Activated gamma-delta T cell (primary cell): ENCODE results near the gene RECK.
"Not testable (repeated sequence)": the region's sequence is repeated elsewhere in the genome, so short reads cannot be mapped to it uniquely, and the experiment has no call there.

Source experiments
- DNase-seq: peaks from one replicate; lab custom pipeline; 2025; lab: John Stamatoyannopoulos, UW
- total RNA-seq, 2 donors: gene quantifications; one replicate each; lab custom pipeline; 2026; lab: John Stamatoyannopoulos, UW

RECK gene, protein sequence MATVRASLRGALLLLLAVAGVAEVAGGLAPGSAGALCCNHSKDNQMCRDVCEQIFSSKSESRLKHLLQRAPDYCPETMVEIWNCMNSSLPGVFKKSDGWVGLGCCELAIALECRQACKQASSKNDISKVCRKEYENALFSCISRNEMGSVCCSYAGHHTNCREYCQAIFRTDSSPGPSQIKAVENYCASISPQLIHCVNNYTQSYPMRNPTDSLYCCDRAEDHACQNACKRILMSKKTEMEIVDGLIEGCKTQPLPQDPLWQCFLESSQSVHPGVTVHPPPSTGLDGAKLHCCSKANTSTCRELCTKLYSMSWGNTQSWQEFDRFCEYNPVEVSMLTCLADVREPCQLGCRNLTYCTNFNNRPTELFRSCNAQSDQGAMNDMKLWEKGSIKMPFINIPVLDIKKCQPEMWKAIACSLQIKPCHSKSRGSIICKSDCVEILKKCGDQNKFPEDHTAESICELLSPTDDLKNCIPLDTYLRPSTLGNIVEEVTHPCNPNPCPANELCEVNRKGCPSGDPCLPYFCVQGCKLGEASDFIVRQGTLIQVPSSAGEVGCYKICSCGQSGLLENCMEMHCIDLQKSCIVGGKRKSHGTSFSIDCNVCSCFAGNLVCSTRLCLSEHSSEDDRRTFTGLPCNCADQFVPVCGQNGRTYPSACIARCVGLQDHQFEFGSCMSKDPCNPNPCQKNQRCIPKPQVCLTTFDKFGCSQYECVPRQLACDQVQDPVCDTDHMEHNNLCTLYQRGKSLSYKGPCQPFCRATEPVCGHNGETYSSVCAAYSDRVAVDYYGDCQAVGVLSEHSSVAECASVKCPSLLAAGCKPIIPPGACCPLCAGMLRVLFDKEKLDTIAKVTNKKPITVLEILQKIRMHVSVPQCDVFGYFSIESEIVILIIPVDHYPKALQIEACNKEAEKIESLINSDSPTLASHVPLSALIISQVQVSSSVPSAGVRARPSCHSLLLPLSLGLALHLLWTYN
- total RNA-seq, result 22.2 to 24.4 reads per million in 2 donors

DNA sequence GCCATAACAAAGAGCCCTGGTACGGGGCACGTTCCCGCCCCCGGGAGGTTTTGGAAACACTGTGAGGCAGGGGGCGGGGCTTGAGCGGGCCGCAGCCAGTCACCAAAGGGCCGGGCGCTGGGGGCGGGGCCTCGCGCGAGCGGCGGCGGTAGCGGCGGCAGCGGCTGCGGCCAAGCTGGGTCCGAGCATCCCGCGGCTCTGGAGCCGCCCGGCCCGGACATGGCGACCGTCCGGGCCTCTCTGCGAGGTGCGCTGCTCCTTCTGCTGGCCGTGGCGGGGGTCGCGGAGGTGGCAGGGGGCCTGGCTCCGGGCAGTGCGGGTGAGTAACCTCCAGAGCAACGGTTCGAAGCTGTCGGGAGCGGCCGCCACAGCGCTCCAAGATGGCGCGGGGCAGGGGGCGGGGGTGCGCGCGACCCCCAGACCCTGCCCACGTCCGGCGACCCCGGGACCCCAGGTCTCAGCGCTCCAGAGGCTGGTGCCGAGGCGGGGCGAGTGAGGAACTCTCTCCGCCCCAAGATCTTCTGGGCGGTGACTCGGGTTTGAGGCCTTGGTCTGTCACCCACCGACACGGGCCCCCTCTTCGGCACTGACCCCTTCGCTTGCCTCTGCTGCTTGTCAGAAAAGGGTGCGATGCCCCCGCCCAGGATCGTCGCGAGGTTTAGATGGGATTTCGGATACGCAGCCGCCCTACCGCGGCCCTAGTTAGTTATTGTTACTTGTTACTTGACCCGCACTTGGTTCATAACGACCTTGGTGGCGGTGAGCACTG, at the start of gene RECK:
Gene RECK, plus strand, starts transcription at position 134 of the 769 bp plus-strand sequence. Its CDS starts 86 bp downstream, at position 220.
- peak; percentile 70 for DNase-seq

DNA sequence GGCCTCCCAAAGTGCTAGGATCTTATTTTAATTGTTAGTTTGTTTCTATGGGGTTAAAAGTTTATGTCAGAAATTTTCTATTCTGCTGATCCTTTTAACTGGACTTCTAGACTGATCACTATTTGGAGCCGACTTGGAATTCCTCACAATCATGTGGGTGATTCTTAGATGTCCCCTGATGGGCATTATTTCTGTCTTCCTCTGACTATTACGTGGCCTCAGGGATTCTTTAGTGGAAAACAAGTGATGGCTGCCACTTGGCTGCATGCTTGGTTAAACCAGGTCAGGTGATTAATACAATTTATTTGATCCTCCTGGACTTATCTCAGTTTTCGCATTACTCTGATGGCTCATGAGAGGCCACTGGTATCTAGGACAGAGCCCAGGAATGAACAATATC, 46.6 kb upstream of the RECK start:
- DNase-seq, result no peak

DNA sequence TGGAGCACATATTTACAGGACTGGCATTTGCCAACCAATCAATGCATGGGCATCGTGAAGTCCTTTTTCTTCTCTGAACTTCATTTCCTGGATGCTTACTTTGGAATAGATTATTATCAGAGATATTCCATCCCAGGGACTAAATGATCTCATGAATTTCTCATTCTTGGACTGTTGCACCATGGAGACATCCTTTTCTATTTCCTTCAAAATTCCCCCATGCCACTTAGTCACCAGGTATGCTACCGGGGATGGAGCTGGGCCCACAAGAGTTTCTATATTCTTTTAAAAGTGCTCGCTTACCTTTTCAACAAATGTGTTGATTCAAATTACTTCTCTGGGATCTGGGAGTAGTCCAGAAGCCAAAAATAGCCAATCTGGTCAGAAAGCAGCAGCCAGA, 43.6 kb upstream of the RECK start:
- not testable (repeated sequence) for DNase-seq

DNA sequence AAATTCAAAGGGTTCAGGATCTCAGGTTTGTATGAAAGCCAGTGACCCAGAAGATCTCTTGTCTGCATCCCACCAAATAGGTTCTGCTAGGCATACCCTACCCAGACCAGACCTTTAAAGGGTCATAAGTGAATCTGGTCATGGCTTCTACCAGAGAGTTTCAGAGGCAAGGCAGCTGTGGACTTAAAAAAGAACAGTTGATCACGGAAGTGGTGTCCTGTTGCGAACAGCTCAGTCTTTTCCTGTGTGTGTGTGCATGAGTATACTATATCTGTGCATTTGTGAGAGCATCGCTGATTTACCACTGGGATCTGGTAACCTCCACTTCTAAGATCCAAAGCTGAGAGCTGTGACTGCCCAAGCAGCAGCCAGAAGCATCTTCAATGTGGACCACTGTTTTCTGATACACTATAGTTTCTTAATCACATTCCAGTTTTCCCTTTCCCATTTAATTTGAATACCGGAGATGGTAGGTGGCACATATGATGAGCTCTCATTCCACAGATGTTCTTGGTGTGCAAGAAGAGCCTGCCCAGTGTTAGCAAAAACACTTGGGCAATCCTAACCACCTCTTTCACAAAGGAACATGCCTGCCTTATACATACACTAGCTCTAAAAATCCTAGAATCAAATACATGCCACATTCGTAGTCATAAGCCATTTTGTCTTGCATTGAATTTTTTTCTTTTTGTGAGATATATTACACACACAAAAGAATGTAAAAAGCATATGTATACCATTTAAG, 42.6 kb upstream of the RECK start:
- DNase-seq, result no peak

DNA sequence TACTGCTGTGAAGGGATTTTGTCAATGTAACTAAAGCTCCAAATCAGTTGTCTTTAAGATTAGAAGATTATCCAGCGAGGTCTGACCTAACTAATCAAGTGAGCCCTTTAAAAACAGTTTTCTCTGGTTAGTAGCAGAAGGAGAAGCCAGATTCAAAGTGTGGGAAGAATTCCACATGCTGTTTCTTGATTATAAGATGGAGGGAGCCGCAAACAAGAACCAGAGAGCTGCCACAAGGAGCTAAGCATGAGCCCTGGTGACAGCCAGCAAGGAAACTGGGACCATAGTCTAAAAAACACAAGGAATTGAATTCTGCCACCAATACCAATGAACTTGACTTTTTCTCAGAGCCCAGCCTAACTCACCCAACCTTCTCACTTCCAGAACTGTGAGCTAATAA, 41.8 kb upstream of the RECK start:
- DNase-seq, result no peak

DNA sequence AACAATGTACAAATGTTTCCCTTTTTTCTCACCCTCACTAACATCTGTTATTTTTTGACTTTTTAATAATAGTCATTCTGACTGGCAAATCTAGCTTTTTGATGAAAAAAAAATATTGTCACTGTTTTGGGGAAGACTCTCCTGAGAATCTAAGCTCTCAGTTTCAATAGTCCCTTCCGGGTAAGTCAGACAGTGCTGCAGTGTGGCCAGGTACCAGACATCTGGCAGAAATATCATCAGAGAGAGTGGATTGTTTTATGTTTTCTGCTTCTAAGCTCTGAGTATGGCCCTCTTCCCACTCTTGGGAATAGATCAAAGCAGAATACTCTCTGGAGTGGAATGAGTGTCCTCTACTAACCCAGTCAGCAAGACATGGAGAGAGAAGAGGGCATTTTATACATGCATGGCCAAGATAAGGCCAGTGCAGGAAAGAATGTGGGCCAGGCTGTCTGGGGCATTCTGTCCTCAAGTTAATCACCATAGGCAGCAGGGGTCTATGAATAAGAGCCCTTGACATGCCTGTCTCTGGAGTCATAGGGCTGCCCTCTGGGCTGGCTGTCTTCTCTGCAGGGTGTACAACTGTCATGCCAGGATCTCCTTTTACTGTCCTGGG, 40.2 kb upstream of the RECK start:
- no peak for DNase-seq

DNA sequence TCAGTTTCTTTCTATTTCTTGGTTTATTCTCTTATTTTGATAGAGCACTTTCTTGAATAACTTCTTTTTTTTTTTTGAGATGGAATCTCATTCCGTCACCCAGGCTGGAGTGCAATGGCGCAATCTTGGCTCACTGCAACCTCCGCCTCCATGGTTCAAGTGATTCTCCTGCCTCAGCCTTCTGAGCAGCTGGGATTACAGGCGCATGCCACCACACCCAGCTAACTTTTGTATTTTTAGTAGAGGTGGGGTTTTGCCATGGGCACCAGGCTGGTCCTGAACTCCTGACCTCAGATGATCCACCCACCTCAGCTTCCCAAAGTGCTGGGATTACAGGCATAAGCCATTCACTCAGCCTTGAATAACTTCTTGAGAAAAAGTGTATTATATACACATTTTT, 39.7 kb upstream of the RECK start:
- DNase-seq, result not testable (repeated sequence)

DNA sequence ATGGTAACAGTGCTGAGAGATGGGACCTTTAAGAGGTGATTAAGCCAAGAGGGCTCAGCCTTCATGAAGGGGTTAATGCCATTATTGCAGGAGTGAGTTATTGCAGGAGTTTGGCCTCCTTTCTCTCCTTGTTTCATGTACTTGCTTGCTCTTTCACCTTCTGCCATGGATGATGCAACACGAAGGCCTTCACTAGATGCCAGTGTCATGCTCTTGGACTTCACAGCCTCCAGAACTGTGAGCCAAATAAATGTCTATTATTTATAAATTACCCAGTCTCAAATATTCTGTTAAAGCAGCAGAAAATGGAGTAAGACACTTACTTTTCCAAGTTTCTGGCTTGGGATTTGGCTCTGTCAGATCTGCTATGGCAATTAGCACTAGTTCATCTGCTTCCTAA, 38.4 kb upstream of the RECK start:
- no peak for DNase-seq

DNA sequence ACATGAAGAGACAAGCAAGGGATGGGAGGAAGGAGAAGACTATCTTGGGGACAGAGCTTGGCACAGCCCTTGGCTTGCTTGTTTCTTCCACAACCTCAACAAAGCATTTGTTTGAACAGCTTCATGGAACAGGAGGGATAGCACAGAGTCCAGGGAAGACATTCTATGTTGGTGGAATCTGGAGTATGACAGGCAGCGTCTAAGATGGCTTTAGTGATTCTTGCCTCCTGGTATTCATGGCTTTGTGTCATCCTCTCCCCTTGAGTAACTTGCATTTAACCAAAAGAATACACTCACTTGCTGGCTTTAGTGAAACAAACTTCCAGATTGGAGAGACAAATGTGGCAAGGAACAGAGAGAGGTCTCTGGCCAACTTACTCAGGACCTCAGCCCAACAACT, 30.8 kb upstream of the RECK start:
- DNase-seq, result no peak

DNA sequence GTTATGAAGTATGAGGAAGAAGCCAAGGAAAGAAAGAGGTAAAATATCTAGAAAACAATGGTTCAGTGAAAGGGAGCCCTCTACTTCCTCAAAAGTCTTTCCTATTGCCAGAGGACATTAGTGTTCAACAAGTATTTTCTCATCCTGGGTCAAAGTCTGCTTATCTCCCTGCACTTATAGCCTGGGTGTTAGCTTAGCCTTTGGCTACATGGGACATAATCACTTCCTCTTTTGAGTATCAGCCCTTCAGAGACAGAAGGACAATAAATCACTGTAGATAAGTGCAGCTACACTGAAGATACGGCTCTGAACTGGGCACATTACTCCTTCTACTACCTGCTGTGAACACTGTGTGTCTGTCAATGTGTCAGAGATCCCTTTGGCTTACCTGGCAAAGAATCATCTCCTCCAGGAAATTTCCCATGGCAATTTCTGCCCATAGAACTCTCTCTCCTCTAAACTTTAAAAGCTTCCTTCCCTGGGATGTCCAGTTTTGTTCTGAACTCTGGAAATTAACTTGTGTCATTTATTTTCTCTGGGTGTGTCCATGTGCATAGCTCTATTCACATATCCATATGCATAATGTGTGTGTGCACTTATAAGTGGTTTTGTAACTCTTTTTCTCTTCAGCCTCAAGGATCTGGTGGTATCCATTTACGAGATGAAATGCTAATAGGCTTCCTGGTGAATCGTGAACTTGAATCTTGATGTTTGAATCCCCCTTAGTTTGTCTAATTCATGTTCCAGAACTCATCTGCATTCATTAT, 30.0 kb upstream of the RECK start:
- DNase-seq, result no peak

DNA sequence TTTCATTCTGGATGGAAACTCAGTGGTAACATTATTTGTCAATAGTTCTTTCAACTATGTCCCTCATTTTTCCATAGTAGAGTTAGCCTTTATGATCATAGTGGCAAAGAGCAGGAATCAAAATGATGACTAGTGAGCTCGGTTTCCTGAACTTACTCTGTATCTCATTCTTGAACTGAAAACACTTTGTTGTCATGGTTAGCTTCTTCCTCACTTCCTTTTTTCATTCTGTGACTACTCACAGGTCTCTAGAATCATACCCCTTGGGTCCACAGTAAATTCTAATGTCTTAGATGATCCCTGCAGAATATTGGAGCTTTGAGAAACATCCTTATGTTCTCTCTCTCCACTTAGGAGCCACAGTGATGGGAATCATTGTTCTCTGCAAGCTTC, 29.4 kb upstream of the RECK start:
- DNase-seq, result no peak

DNA sequence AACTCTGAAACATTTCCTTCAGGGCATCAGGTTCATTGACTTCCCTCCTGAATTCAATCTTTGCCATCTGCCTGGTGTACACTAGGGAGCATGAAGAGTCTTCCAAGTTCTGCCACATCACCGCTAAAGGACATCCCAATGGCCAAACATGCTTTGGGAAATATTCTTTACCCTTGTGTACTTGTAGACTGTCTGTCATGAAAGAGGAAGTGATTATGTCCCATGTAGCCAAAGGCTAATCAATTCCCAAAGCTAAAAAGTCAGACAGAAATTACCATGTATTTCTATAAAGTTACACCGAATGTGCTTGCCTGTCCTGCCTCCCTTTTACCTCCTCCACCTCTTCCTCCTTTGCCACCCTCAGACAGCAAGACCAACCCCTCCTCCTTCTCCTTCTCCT, 28.9 kb upstream of the RECK start:
- DNase-seq, result no peak

DNA sequence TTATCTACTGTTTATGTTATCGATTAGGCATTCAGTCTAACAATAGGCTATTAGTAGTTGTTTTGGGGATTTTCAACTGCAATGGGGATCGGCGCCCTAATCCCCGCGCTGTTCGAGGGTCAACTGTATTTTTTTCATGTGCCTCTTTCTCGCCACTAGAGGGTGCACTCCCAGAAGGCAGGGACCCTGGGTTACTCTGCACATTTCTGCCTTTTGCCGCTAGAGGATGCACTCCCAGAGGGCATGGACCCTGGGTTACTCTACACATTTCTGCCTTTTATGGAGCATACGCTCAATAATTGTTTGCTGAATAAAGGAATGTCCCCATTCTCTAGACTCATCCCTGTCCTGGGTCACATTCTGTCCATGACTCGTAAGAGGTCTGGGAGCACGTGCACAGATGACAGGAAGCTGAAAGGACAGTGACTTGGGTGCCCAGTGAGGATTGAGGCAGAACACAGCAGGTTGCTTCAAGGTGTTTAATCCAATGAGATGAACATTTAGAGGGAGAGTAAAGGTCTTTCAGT, 27.9 kb upstream of the RECK start:
- DNase-seq, result no peak

DNA sequence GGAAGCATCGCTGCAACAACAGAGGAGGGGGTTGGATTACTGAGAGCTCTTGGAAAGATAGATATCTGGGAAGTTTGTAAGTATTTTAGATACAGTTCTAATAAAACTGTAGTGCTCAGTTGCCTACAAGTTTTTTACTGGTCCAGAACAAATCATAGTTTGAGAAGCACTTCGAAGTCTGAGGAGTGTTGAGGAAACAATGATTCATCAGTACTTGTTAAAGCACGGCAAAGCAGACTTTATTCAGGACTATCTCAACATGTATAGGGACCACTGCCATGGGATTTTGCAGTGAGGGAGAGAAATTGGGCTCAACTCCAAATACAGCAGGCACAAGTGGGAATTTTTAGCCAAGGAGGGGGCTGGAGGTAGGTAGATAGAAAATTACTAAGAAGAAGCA, 25.3 kb upstream of the RECK start:
- no peak for DNase-seq

DNA sequence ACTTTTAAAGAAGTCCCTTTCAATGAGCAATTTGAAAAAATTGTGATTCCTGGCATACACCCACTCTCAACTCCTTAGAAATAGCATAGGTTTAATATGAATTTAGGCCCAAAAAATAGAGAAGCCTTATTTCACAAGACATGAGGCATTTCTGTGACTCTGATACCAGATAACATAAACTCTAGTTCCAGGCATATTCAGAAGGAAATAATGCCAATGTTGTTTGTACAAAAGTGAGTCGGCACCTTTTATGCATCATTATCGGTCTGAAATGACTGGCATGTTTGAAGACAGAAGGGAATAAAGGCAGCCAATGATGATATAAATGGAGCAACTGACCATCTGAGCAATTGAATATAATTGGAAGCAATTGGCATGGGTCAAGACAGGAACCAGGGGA, 19.4 kb upstream of the RECK start:
- DNase-seq, result no peak

DNA sequence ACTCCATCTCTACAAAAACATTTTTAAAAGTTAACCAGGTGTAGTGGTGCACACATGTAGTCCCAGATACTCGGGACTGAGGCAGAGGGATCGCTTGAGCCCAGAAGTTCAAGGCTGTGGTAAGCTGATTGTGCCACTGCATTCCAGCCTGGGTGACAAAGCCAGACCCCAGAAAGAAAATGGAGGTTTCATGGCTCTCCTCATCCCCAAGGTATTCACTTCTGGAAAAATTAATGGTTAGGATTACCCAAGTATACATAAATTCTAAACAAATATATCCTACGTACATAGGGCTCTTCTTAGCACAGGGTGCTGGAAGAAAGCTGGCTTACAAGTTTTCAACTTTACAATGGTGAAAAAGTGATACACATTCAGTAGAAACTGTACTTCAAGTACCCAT, 18.6 kb upstream of the RECK start:
- no peak for DNase-seq

DNA sequence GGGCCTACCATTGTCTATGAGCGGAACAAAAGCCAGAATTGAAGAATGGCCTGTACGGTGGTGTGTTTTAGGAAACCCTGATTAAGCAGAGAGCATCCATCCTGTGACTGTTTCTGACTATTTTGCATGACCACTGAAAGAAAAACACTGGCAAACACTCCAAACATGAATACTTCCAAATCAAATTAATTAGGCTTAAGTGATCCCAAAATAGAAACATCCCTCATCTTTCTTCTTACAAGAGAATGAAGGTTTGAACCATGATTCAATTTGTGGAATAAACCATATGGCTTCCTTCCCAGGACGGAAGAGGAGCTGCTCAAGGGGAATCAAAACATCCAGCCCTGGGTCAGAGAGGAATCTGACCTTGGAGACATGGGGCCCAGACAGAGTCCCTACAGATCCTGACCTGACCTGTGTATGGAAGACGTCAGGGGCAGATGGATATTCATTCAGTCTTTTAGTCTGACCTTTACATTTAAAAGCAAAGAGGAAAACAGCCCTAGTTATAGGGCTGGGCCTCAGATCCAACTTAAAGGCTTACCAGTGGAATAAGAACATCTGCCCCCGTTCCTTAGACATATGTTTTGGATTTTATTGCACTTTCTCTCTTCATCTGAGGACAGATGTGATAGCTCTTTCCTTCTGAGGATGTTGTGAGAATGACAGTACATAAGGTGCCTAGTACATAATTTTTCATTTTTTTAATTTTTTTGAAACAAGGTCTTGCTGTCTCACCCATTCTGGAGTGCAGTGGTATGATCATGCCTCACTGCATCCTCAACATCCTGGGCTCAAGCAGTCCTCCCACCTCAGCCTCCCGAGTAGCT, 17.6 kb upstream of the RECK start:
- DNase-seq, result no peak

DNA sequence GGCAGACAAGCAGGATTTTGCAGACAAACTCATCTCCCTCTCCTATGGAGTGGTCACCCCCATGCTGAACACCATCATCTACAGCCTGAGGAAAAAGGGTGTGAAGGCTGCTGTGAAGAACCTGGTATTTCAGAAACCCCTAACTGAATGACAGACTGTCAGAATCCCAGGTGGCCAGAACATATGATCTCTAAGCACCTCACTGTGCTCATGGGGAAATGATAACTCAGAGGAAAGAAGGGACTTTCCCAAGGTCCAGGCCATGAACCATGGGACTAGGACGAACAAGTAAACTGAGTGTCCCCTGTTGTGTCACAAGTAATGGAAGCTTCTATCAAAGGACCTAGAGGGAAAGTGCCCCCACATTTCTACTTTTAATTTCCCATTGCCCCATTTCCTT, 14.7 kb upstream of the RECK start:
- DNase-seq, result no peak
